ENCODE measurements around the gene YTHDF2. TPM values are rescaled to one million over a fixed set of nuclear protein-coding genes. Genes with fewer than 3 reads are reported as not detected.
"Not testable (repeated sequence)": the region's sequence is repeated elsewhere in the genome, so short reads cannot be mapped to it uniquely, and the experiment has no call there.

Gene YTHDF2
- total RNA-seq, 1 experiment from 2014 or later: 99.4 TPM

DNA sequence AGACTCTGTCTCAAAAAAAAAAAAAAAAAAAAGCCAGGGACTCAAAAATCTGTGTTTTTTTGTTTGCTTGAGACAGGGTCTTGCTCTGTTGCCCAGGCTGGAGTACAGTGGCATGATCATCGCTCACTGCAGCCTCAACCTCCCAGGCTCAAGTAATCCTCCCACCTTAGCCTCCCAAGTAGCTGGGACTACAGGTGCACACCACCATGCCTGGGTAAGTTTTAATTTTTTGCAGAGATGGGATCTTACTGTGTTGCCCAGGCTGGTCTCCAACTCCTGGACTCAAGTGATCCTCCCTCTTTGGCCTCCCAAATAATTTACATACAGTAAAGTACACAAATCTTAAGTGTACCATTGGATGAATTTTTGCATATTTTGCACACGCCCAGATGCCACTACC is 55.2 kb downstream of the YTHDF2 start:
- DNase-seq (ENCODE audit: low spot score); in situ Hi-C loops (cut with HindIII; ENCODE audit: low sequenced_read_pairs): not testable (repeated sequence)

DNA sequence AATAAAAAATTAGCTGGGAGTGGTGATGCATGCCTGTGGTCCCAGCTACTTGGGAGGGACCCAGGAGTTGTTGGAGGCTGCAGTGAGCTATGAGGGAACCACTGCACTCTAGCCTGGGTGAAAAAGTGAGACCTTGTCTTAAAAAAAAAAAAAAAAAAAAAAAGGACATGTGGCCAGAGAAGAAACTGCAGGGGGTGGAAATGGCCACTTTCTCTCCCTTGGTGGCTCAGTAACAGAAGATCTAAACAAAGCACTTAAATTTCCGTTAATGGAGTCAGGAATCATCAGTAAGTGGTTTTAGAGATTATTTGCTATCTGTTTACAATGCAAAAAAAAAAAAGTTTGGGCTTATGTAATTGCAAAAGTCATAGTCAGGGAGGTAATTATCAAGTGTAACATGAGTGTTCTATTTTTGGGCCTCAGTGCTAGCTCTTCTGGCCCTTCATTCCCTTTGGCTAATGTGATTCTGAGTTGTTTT is 55.9 kb downstream of the YTHDF2 start:
- in situ Hi-C loops (cut with HindIII; ENCODE audit: low sequenced_read_pairs): no loop called here
- no peak for DNase-seq (ENCODE audit: low spot score)

DNA sequence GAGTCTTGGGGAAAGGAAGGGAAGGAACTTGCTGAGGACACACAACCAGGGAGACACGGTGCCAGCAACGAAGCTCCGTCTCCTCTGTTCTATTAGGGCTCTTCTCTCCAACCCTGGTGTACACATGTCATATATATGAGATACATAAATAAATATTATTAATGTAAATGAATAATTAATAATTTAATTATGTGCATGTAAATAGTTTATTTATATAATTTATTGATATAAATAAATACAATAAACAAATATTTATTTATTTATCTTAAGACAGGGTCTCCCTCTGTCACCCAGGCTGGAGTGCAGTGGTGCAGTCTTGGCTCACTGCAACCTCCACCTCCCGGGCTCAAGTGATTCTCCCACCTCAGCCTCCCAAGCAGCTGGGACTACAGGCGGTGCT is 57.8 kb downstream of the YTHDF2 start:
- in situ Hi-C loops (cut with HindIII; ENCODE audit: low sequenced_read_pairs); DNase-seq (ENCODE audit: low spot score): not testable (repeated sequence)

DNA sequence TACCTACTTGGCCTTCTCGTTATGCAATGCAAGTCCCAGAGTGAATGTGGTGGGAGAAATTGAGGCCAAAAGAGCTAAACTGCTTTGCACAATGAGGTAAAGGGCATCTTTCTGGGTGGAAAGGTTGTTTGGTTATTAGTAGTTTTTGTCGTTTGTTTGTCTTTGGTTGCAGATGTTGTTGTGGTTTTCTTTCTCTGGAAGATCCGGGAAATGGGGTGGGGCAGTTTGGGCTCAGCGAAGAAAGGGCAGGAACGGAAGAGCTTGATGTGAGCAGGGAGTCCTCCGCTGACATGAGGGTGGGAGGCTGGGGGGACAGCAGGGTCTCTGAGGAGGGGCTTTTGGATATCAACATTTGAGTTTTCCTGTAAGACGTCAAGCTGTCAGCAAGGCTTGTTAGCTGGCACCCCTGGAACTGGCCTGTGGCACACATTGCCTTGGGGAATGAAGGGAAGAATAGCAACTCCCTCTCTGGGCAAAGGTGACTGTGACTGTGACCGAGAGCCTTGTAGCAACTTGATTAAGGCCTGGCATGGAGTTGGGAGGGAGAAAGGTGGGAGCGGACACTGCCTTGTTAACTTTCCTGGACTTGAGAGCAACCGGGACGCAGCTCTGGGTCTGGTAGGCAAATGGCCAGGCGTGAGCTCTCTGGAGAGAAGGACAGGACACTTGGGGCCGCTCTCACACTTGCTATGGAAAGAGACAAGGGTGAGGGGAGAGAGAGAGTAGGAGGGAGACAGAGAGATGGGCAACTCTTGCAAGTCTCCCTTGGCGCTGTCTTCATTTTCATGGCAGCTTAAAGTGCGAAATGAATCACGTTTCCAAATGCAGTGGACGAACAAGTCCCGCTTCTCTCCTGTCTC is 59.8 kb downstream of the YTHDF2 start:
- DNase-seq (ENCODE audit: low spot score): no peak
- in situ Hi-C loops (cut with HindIII; ENCODE audit: low sequenced_read_pairs): loop anchor here (5.0 kb wide), 1 partner anchor 66 kb away; no protein-coding TSS in a partner anchor

DNA sequence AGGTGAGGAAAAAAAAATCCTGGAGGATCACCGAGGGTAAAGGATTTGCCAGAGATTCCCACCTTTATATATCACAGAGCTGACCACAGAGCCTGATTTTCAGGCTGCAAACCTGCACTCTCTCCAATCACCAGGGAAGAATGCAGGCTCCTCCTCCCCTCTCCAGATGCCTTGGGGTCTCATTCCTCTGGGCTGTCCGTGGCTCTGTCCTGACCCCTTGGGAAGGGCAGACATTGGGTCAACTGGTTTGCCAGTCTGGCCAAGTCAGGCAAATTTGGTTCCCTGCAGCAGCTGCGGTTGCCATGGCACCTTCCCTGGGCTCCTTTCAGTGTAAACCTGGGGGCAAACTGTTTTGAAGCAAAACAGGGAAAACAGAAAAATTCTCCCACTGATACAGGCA is 63.6 kb downstream of the YTHDF2 start:
- in situ Hi-C loops (cut with HindIII; ENCODE audit: low sequenced_read_pairs): no loop called here

DNA sequence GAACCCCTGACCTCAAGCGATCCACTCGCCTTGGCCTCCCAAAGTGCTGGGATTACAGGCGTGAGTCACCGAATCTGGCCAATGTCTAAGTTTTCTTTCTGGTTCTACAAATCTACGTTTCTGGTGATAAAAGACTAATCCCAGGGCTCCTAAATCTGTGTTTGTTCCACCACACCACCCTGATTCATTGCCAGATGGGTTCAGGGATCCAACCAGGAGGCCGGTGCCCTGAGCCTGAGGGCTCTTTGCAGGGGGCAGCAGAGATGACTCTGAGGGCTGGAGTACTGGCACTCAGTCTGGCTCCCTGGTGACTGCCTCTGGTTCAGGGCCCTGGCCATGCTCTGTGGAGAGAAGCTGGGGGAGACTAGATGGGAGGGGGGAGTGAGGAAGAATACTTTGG is 64.7 kb downstream of the YTHDF2 start:
- in situ Hi-C loops (cut with HindIII; ENCODE audit: low sequenced_read_pairs): no loop called here
- no peak for DNase-seq (ENCODE audit: low spot score)

More for the DNA sequence above, 63.6 kb downstream of the YTHDF2 start:
- no peak for DNase-seq (ENCODE audit: low spot score)

DNA sequence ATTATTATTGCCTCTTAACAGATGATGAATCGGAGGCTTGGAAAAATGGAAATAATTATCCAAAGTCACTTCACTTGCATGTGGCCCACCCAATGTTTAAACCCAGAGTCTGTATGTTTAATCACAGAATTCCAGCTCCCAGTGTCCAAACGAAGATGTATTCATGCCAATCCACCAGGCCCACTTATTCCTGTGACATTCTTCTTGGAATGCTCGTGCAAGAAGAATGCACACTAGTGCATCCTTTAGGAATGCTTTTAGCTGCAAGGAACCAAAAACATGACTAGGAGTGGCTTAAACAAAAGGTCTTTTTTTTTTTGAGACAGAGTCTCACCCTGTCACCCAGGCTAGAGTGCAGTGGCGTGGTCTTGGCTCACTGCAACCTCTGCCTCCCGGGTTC is 66.3 kb downstream of the YTHDF2 start:
- no peak for DNase-seq (ENCODE audit: low spot score)
- in situ Hi-C loops (cut with HindIII; ENCODE audit: low sequenced_read_pairs): no loop called here

DNA sequence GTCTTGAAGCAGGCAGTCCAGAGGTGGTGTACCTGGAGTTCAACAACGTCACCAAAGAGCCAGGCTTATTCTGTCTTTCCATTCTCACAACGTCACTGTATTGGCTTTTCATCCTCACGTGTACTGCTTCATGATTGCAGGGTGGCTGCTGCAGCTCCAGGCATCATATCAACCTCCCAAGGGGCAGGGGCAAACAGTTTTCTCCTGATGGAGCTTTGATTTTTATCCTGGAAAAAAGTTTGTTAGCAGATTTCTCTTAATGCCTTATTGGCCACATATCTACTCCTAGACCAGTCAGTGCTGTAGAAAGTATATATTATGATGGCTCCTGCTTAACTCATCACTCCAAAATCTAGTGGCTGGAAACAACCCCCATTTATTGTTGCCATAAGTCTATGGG is 66.9 kb downstream of the YTHDF2 start:
- in situ Hi-C loops (cut with HindIII; ENCODE audit: low sequenced_read_pairs): no loop called here
- no peak for DNase-seq (ENCODE audit: low spot score)

DNA sequence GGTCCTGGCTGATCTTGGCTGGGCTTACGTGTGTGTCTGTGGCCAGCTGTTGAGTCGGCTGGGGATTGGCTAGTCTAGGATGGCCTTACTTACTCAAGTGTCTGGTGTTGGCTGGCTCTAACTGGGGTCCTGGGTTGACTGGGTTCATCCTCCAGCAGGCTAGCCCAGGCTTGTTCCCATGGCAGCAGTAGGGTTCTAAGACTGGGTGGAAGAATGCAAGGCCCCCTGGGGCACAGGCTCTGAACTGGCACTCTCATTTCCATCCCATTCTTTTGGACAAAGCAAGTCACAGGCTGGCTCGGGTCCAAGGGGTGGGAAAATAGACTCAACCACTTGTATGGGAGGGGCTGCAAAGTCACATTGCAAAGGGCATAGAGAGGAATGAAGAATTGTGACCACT is 67.3 kb downstream of the YTHDF2 start:
- in situ Hi-C loops (cut with HindIII; ENCODE audit: low sequenced_read_pairs): no loop called here
- DNase-seq (ENCODE audit: low spot score): no peak

DNA sequence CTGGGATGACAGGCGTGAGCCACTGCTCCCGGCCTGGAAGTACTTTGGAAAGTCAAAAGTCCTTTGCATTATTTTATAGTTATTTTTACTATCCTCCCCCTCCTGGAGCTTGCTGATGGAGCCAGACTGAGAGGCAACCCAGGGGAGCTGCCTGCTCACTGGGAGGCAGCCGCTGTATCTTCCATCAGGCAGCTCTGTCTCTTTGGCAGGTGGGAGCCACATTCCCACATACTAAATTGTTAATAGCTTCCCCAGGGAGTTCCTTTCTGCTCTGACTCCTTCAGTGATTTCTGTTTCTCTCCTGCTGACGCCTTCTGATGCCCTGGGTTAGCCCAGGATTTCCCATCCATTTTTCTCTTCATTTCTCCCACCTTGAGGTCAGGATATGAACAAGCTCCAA is 70.3 kb downstream of the YTHDF2 start:
- in situ Hi-C loops (cut with HindIII; ENCODE audit: low sequenced_read_pairs): no loop called here
- no peak for DNase-seq (ENCODE audit: low spot score)

DNA sequence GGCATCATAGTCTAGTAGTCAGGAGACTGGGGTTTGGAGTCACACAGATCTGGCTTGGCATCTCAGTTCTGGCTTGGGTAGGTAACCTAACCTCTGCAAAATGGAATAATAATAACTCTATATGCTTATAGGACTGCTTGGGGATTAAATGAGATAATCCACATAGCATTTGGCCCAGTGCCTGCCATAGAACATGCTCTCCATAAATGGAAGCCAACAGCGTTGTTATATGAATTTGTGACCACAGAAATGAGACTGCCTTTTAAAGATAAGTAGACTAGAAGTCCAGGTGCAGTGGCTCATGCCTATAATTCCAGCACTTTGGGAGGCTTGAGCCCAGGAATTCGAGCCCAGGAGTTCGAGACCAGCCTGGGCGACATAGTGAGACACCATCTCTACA is 71.2 kb downstream of the YTHDF2 start:
- no peak for DNase-seq (ENCODE audit: low spot score)
- in situ Hi-C loops (cut with HindIII; ENCODE audit: low sequenced_read_pairs): no loop called here

DNA sequence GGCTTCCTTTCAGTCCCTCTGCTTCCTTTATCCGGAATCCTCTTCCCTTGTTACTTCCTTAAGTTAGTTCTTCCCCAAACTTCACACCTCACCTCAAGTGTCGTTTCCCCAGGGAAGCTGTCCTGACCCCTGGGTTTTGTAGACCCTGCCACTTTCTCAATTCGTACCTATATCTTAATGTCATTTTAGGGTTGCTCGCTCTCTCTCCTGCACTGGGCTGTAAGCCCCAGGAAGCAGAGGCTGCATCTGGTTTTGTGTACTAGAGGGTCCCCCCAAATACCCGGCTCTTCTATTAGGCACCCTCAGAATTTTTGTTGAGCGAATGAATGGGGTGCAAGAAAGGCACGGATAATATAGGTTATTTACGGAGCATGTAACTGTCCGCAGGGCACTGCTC is 74.6 kb downstream of the YTHDF2 start:
- no peak for DNase-seq (ENCODE audit: low spot score)
- in situ Hi-C loops (cut with HindIII; ENCODE audit: low sequenced_read_pairs): no loop called here

DNA sequence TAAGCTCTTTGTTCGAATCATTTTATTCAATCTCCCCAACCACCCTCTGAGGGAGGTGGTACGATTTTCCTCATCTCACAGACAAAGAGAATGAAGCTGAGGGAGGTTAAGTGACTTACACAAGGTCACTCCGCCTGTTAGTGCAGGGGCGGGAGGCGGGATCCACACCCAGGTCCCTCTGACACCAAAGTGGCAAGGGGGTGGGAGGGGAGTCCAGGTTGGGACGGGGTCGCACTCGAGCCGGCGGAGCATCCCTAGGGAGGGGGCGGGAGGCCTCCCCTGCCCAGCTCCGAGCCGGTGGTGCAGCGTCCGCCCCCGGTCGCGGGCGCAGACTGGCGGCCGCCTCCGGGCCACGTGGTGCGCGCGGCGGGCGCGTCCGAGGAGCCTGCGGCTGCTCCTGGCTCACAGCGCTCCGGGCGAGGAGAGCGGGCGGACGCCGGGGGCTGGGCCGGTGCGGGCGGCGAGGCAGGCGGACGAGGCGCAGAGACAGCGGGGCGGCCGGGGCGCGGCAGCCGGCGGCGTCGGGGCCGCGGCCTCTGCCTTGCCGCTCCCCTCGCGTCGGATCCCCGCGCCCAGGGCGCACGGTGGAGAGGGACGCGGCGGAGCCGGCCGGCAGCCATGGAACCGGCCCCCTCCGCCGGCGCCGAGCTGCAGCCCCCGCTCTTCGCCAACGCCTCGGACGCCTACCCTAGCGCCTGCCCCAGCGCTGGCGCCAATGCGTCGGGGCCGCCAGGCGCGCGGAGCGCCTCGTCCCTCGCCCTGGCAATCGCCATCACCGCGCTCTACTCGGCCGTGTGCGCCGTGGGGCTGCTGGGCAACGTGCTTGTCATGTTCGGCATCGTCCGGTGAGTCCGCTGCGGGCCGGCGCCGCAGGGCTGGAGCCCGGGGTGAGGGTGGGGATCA is 75.3 kb downstream of the YTHDF2 start, which contains the start of gene OPRD1:
Gene OPRD1 (plus strand): TSS at position 405 of the 903 bp plus-strand sequence. CDS start 214 bp downstream, at position 619.
- in situ Hi-C loops (cut with HindIII; ENCODE audit: low sequenced_read_pairs): no loop called here
- no peak for DNase-seq (ENCODE audit: low spot score)

DNA sequence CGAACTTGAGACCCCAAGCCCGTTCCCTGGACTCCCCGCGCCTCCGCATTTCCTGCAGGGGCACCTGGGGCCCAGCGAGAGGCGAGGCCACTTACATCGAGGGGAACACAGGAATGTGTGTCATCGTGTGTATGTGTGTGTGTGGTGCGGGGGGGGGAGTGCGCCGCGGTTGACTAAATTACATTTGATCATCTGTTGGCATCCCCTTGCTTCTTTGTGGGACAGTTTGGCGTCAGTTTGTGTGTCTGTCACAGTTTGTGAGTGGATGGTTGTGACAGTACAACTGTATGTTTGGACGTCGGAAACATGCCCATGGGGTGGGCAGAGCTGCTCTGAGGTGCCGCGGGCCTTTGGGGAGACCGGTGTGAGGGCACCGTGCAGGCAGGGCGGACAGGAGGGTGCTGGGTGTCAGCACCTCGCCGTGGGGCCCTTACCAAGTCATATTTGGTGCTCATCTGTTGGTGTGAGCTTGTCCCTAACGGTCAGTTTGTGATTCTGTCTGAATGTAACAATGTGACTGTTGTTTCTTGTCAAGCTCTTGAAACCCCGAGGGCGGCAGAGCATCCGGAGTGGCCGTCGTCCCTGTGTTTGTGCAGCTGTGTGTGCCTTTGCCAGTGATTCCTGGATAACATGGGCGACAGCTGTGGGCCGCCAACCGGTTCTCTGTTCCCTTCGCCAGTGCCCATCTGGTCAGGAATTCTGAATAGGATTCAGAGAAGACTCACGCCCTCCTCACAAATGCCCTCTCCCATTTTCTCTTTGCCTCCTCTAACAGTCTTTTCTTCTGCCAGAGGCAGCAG is 76.1 kb downstream of the YTHDF2 start:
- in situ Hi-C loops (cut with HindIII; ENCODE audit: low sequenced_read_pairs): no loop called here
- DNase-seq (ENCODE audit: low spot score): no peak

DNA sequence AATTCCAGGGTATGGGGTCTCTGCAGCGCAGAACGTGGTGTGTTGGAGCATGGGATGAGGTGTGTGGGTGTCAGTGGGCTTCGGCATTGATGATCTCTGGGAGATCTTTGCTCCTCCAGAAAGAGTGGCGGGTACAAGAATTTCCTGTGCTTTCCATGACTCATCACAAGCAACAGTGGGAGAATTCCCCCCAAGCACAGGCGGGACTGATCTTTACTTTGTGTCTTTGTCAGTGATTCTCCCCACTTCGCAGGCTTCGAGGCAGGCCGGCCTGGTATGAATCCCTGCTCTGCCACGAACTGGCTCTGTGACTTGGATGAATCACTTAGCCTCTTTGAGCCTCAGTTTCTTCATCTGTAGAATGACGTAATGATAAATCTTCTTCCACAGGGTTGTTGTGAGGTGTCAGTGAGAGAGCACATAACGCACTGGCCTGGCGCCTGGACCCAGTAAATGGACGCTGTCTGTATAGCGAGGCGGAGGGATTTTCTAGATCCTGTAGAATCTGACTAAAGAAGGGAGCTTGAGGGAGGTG is 77.3 kb downstream of the YTHDF2 start:
- DNase-seq (ENCODE audit: low spot score): no peak
- in situ Hi-C loops (cut with HindIII; ENCODE audit: low sequenced_read_pairs): no loop called here

DNA sequence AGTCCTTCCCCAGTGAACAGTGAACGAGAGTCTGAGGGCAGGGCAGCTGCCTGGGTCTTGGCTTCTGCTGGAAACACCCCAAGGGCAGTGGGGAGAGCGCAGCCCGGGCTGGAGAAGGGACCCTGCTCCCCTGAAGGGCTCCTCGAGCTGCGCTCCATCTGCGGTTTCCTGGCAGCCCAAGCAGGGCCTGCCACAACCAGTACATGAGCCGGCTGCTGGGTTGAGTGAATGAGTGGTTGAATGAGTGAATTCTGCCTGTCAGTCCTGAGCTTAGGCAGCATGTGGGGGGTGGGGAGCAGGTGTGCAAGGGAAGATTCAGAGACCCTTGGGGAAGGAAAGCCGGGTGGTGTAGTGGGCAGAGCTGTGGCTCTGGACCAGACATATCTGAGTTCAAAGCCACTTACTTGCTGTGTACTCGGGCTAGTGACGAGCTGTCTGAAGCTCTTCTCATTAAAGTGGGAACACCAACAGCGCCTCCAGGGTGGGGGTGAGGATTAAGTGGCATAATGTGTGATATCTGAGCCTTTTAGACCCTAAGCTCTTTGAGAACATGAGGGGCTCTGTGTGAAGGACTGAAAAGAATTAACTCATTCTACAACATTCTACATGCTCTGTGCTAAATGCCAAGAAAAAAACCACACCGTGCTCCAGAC is 78.9 kb downstream of the YTHDF2 start:
- DNase-seq (ENCODE audit: low spot score): no peak
- in situ Hi-C loops (cut with HindIII; ENCODE audit: low sequenced_read_pairs): no loop called here

DNA sequence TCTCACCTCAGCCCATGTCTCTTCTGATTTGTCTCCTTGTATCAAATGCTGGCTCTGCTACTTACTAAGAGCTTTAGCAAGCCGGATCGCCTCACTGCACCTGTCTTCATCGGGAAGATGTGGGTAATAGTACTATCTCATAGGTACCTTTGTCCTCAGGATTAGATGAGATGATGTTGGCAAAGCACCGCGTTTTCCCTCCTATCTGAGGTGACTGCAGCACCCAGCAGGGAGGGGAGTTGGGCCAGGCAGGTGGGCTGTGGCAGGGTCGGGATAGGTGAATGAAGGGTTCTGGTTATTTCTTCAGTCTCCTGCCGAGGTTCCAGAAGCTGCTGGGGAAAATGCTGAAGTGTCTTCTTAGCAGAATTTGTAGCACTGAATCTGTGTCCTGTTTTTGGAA is 80.4 kb downstream of the YTHDF2 start:
- DNase-seq (ENCODE audit: low spot score): no peak
- in situ Hi-C loops (cut with HindIII; ENCODE audit: low sequenced_read_pairs): no loop called here

DNA sequence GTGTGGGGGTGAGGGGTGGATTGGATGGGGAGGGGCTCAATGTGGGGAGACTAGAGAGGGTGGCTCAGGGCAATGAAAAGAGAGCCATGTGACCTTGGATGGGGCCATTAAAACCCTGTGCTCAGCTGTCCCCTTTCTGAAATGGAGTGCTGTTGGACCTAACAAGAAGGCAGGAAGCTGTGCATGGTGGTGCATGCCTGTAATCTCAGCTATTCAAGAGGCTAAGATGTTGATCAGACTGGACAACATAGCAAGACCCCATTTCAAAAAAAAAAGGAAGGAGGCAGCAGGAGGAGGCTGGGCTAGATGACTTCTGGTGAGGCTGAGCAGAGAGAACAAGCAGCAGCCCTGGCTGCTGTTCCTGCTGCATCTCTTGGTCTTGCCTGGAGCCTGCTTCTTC is 82.3 kb downstream of the YTHDF2 start:
- no peak for DNase-seq (ENCODE audit: low spot score)

More for the DNA sequence above, 82.3 kb downstream of the YTHDF2 start:
- in situ Hi-C loops (cut with HindIII; ENCODE audit: low sequenced_read_pairs): no loop called here
